ENCODE data around the gene ITGB2.

The ITGB2 gene

GRCh38 chr21:44847261-44848056 lies 73.2 kb downstream of the ITGB2 start:
- Histone ChIP-seq H3K4me1 (ENCODE audit: control insufficient read depth, insufficient read depth, low read length) (peaks cover 3% of the 10 kb centered on the region), H3K27ac (ENCODE audit: low read depth, low read length) (no peak overlapping the region), H3K27me3 (ENCODE audit: control insufficient read depth, insufficient read depth, low read length) (no peaks in the 10 kb centered on the region), H3K4me3 (ENCODE audit: low read length) (no peak overlapping the region), H3K36me3 (ENCODE audit: control insufficient read depth, insufficient read depth, low read length) (peaks cover 16% of the 10 kb centered on the region), H3K9ac (ENCODE audit: low read length) (no peak overlapping the region)

- H3K27ac ChIP-seq (ENCODE audit: low read depth, low read length) = no peak overlapping the region
- no peaks in the 10 kb centered on the region for H3K27me3 ChIP-seq (ENCODE audit: control insufficient read depth, insufficient read depth, low read length)
- no peak overlapping the region for H3K4me3 ChIP-seq (ENCODE audit: low read length)
- no peak overlapping the region for H3K9ac ChIP-seq (ENCODE audit: low read length)
- H3K36me3 ChIP-seq (ENCODE audit: control insufficient read depth, insufficient read depth, low read length) = peaks cover 16% of the 10 kb centered on the region
- peaks cover 3% of the 10 kb centered on the region for H3K4me1 ChIP-seq (ENCODE audit: control insufficient read depth, insufficient read depth, low read length)
Measured at GRCh38 chr21:44846485-44847260, 74.0 kb downstream of the ITGB2 start.

- H3K4me1 ChIP-seq (ENCODE audit: control insufficient read depth, insufficient read depth, low read length) = peaks cover 3% of the 10 kb centered on the region
- H3K36me3 ChIP-seq (ENCODE audit: control insufficient read depth, insufficient read depth, low read length) = peaks cover 14% of the 10 kb centered on the region
- no peak overlapping the region for H3K9ac ChIP-seq (ENCODE audit: low read length)
- H3K4me3 ChIP-seq (ENCODE audit: low read length) = peak overlapping the region; percentile 56
- H3K27me3 ChIP-seq (ENCODE audit: control insufficient read depth, insufficient read depth, low read length) = no peaks in the 10 kb centered on the region
- H3K27ac ChIP-seq (ENCODE audit: low read depth, low read length) = no peak overlapping the region
Measured at GRCh38 chr21:44846224-44846484, 74.5 kb downstream of the ITGB2 start.

- Histone ChIP-seq H3K36me3 (ENCODE audit: control insufficient read depth, insufficient read depth, low read length) (peaks cover 9% of the 10 kb centered on the region), H3K27me3 (ENCODE audit: control insufficient read depth, insufficient read depth, low read length) (no peaks in the 10 kb centered on the region), H3K4me1 (ENCODE audit: control insufficient read depth, insufficient read depth, low read length) (peaks cover 3% of the 10 kb centered on the region), H3K9ac (ENCODE audit: low read length) (no peak overlapping the region), H3K4me3 (ENCODE audit: low read length) (peak overlapping the region; percentile 56), H3K27ac (ENCODE audit: low read depth, low read length) (no peak overlapping the region)
Measured at GRCh38 chr21:44845418-44846223, 75.1 kb downstream of the ITGB2 start.

GRCh38 chr21:44844256-44844655 lies 76.4 kb downstream of the ITGB2 start:
- Histone ChIP-seq H3K4me1 (ENCODE audit: control insufficient read depth, insufficient read depth, low read length) (peaks cover 3% of the 10 kb centered on the region), H3K36me3 (ENCODE audit: control insufficient read depth, insufficient read depth, low read length) (peaks cover 1% of the 10 kb centered on the region), H3K27ac (ENCODE audit: low read depth, low read length) (no peak overlapping the region), H3K4me3 (ENCODE audit: low read length) (no peak overlapping the region), H3K9ac (ENCODE audit: low read length) (no peak overlapping the region), H3K27me3 (ENCODE audit: control insufficient read depth, insufficient read depth, low read length) (no peaks in the 10 kb centered on the region)

- Histone ChIP-seq H3K4me1 (ENCODE audit: control insufficient read depth, insufficient read depth, low read length) (peaks cover 3% of the 10 kb centered on the region), H3K27ac (ENCODE audit: low read depth, low read length) (no peak overlapping the region), H3K36me3 (ENCODE audit: control insufficient read depth, insufficient read depth, low read length) (no peaks in the 10 kb centered on the region), H3K4me3 (ENCODE audit: low read length) (no peak overlapping the region), H3K9ac (ENCODE audit: low read length) (no peak overlapping the region), H3K27me3 (ENCODE audit: control insufficient read depth, insufficient read depth, low read length) (no peaks in the 10 kb centered on the region)
Measured at GRCh38 chr21:44842721-44843445, 77.8 kb downstream of the ITGB2 start.

- Histone ChIP-seq H3K27ac (ENCODE audit: low read depth, low read length) (no peak overlapping the region), H3K27me3 (ENCODE audit: control insufficient read depth, insufficient read depth, low read length) (no peaks in the 10 kb centered on the region), H3K4me1 (ENCODE audit: control insufficient read depth, insufficient read depth, low read length) (peaks cover 3% of the 10 kb centered on the region), H3K36me3 (ENCODE audit: control insufficient read depth, insufficient read depth, low read length) (no peaks in the 10 kb centered on the region), H3K9ac (ENCODE audit: low read length) (no peak overlapping the region), H3K4me3 (ENCODE audit: low read length) (no peak overlapping the region)
Measured at GRCh38 chr21:44842087-44842486, 78.6 kb downstream of the ITGB2 start.

- no peak overlapping the region for H3K9ac ChIP-seq (ENCODE audit: low read length)
- no peak overlapping the region for H3K4me3 ChIP-seq (ENCODE audit: low read length)
- no peaks in the 10 kb centered on the region for H3K4me1 ChIP-seq (ENCODE audit: control insufficient read depth, insufficient read depth, low read length)
- no peaks in the 10 kb centered on the region for H3K27me3 ChIP-seq (ENCODE audit: control insufficient read depth, insufficient read depth, low read length)
- H3K36me3 ChIP-seq (ENCODE audit: control insufficient read depth, insufficient read depth, low read length) = no peaks in the 10 kb centered on the region
- no peak overlapping the region for H3K27ac ChIP-seq (ENCODE audit: low read depth, low read length)
Measured at GRCh38 chr21:44840771-44841170, 79.9 kb downstream of the ITGB2 start.

- Histone ChIP-seq H3K27me3 (ENCODE audit: control insufficient read depth, insufficient read depth, low read length) (no peaks in the 10 kb centered on the region), H3K36me3 (ENCODE audit: control insufficient read depth, insufficient read depth, low read length) (no peaks in the 10 kb centered on the region), H3K4me1 (ENCODE audit: control insufficient read depth, insufficient read depth, low read length) (no peaks in the 10 kb centered on the region), H3K4me3 (ENCODE audit: low read length) (no peak overlapping the region), H3K27ac (ENCODE audit: low read depth, low read length) (no peak overlapping the region), H3K9ac (ENCODE audit: low read length) (no peak overlapping the region)
Measured at GRCh38 chr21:44838951-44839350, 81.7 kb downstream of the ITGB2 start.

GRCh38 chr21:44838039-44838895 lies 82.4 kb downstream of the ITGB2 start:
- no peaks in the 10 kb centered on the region for H3K27me3 ChIP-seq (ENCODE audit: control insufficient read depth, insufficient read depth, low read length)
- H3K4me1 ChIP-seq (ENCODE audit: control insufficient read depth, insufficient read depth, low read length) = no peaks in the 10 kb centered on the region
- no peaks in the 10 kb centered on the region for H3K36me3 ChIP-seq (ENCODE audit: control insufficient read depth, insufficient read depth, low read length)
- no peak overlapping the region for H3K4me3 ChIP-seq (ENCODE audit: low read length)
- no peak overlapping the region for H3K9ac ChIP-seq (ENCODE audit: low read length)
- H3K27ac ChIP-seq (ENCODE audit: low read depth, low read length) = no peak overlapping the region

- no peak overlapping the region for H3K27ac ChIP-seq (ENCODE audit: low read depth, low read length)
- no peak overlapping the region for H3K4me3 ChIP-seq (ENCODE audit: low read length)
- no peaks in the 10 kb centered on the region for H3K36me3 ChIP-seq (ENCODE audit: control insufficient read depth, insufficient read depth, low read length)
- no peaks in the 10 kb centered on the region for H3K4me1 ChIP-seq (ENCODE audit: control insufficient read depth, insufficient read depth, low read length)
- no peaks in the 10 kb centered on the region for H3K27me3 ChIP-seq (ENCODE audit: control insufficient read depth, insufficient read depth, low read length)
- no peak overlapping the region for H3K9ac ChIP-seq (ENCODE audit: low read length)
Measured at GRCh38 chr21:44837537-44837936, 83.2 kb downstream of the ITGB2 start.

All from rectal smooth muscle tissue (tissue), 1 donor.